Natural killer cell (primary cell): ENCODE measurements around the gene SKI. TPM values are rescaled to one million over a fixed set of nuclear protein-coding genes. Genes with fewer than 3 reads are reported as not detected.
"Not testable (repeated sequence)": the region's sequence is repeated elsewhere in the genome, so short reads cannot be mapped to it uniquely, and the experiment has no call there.

Experiments used
- ATAC-seq, 3 donors: fragments of 150-1000 bp in 2 of 3; fragments of 200-7000 bp in 1 of 3; cut with Tn5 transposase; 1 replicate in 1 of 3; 2 replicates in 2 of 3; pipeline ENCODE4 v1.10.0; 2021; ENCODE audit warnings: mild to moderate bottlenecking in 2 of 3, moderate library complexity in 2 of 3
- DNase-seq, 2 donors: peaks; one replicate each; pipeline versions ENCODE4 v3.0.0 to v3.0.0-alpha.2; 2013 to 2021; ENCODE audit warnings: mixed read lengths in 1 of 2
- H3K27ac ChIP-seq: one replicate; pipeline ENCODE4 v1.5.1; 2013; ENCODE audit warnings: mild to moderate bottlenecking, low read length
- H3K27me3 ChIP-seq: one replicate; pipeline ENCODE4 v1.6.1; 2013; ENCODE audit warnings: low read length; ENCODE audit not compliant: control insufficient read depth, insufficient read depth
- H3K36me3 ChIP-seq: one replicate; pipeline ENCODE4 v1.6.1; 2013; ENCODE audit warnings: low read length; ENCODE audit not compliant: control insufficient read depth, insufficient read depth
- H3K4me1 ChIP-seq: one replicate; pipeline ENCODE4 v1.6.1; 2013; ENCODE audit warnings: low read length; ENCODE audit not compliant: control insufficient read depth, insufficient read depth
- H3K4me3 ChIP-seq: one replicate; pipeline ENCODE4 v1.5.1; 2013; ENCODE audit warnings: low read length
- H3K9me3 ChIP-seq: one replicate; pipeline ENCODE4 v1.6.1; 2013; ENCODE audit warnings: low read length; ENCODE audit not compliant: control insufficient read depth, insufficient read depth
- H3K27ac Mint-ChIP-seq, 2 donors: one replicate each; pipeline ENCODE4 v1.8.0; 2022; ENCODE audit warnings: mild to moderate bottlenecking in 2 of 2, mixed read lengths in 2 of 2, moderate library complexity in 1 of 2
- H3K27me3 Mint-ChIP-seq, 2 donors: one replicate each; pipeline ENCODE4 v1.8.0; 2022; ENCODE audit warnings: low read depth in 2 of 2, mixed read lengths in 2 of 2
- H3K36me3 Mint-ChIP-seq: one replicate; pipeline ENCODE4 v1.8.0; 2022; ENCODE audit warnings: mixed read lengths
- H3K4me1 Mint-ChIP-seq, 2 donors: one replicate each; pipeline ENCODE4 v1.8.0; 2022; ENCODE audit warnings: mixed read lengths in 2 of 2
- H3K4me3 Mint-ChIP-seq: one replicate; pipeline ENCODE4 v1.8.0; 2022; ENCODE audit warnings: mild to moderate bottlenecking, moderate library complexity, mixed read lengths
- H3K9me3 Mint-ChIP-seq, 2 donors: one replicate each; pipeline ENCODE4 v1.8.0; 2022; ENCODE audit warnings: mixed read lengths in 2 of 2
- CTCF ChIP-seq: fragments of 200-600 bp; IDR thresholded peaks from one replicate; pipeline ENCODE4 v1.8.0; 2022; ENCODE audit warnings: antibody characterized with exemption
- WGBS: methylation state at CpG from one replicate; pipeline ENCODE4 v1.1.7; 2013; ENCODE audit warnings: missing lambda C conversion rate; ENCODE audit not compliant: insufficient coverage; 5-methylcytosine and 5-hydroxymethylcytosine counted together
- intact Hi-C: fragments of 100-400 bp; cut with micrococcal nuclease; formaldehyde crosslinking; loops from one replicate; pipeline ENCODE4 v1.14.2; 2022
- total RNA-seq, 4 donors: library from RNA; stranded (reverse); fragments of 120-200 nt in 1 of 4; gene quantifications; one replicate each; pipeline versions ENCODE4 v1.2.3 to v1.2.4, GENCODE V29; 2013 to 2022

SKI gene
- total RNA-seq, 3 donors from 2014 or later (not counting 1 experiment from before 2014, with no cell fraction given): 96.9 to 145 (median 140) TPM

- Histone ChIP-seq H3K4me3 (no peak overlapping the region), H3K27ac (no peak overlapping the region), H3K27me3 (no peaks in the 10 kb centered on the region), H3K4me1 (peaks cover 42% of the 10 kb centered on the region), H3K9me3 (peaks cover 21% of the 10 kb centered on the region), H3K36me3 (no peaks in the 10 kb centered on the region)
- no peaks in the 10 kb centered on the region for H3K27me3 Mint-ChIP-seq
- no peaks in the 10 kb centered on the region for H3K9me3 Mint-ChIP-seq
- no peak for TF ChIP-seq CTCF
- H3K27ac Mint-ChIP-seq: peak overlapping the region in 1 of 2 donors; percentile 47
- ATAC-seq (no peak), DNase-seq (no peak)
- peaks cover 27 to 28% of the 10 kb centered on the region in 2 donors for H3K4me1 Mint-ChIP-seq
- 89% methylated on average over 28 of the region's 28 CpGs for WGBS
- intact Hi-C loops: no loop called here
- no peaks in the 10 kb centered on the region for H3K36me3 Mint-ChIP-seq
- peak overlapping the region; percentile 3 for H3K4me3 Mint-ChIP-seq
Measured at GRCh38 chr1:2259668-2260402, 31.7 kb downstream of the SKI start.

GRCh38 chr1:2260470-2260869 is 32.4 kb downstream of the SKI start:
- peak overlapping the region in 1 of 2 donors; percentile 47 for H3K27ac Mint-ChIP-seq
- H3K4me3 Mint-ChIP-seq, H3K27me3 ChIP-seq, H3K27me3 Mint-ChIP-seq, H3K36me3 Mint-ChIP-seq, H3K4me3 ChIP-seq, ATAC-seq, intact Hi-C loops, DNase-seq, H3K36me3 ChIP-seq, H3K9me3 Mint-ChIP-seq, H3K27ac ChIP-seq: not testable (repeated sequence)
- Histone ChIP-seq H3K9me3 (peaks cover 14% of the 10 kb centered on the region), H3K4me1 (peaks cover 36% of the 10 kb centered on the region)
- 97% methylated on average over 7 of the region's 7 CpGs for WGBS
- peaks cover 33 to 35% of the 10 kb centered on the region in 2 donors for H3K4me1 Mint-ChIP-seq

GRCh38 chr1:2260917-2261316 is 32.8 kb downstream of the SKI start:
- Mint-ChIP-seq H3K27ac (no peak overlapping the region), H3K9me3 (no peaks in the 10 kb centered on the region), H3K4me3 (no peak overlapping the region), H3K36me3 (no peaks in the 10 kb centered on the region), H3K4me1 (peaks cover 33 to 36% of the 10 kb centered on the region in 2 donors), H3K27me3 (no peaks in the 10 kb centered on the region)
- Histone ChIP-seq H3K4me1 (peaks cover 35% of the 10 kb centered on the region), H3K36me3 (no peaks in the 10 kb centered on the region), H3K27me3 (no peaks in the 10 kb centered on the region), H3K9me3 (peaks cover 10% of the 10 kb centered on the region), H3K27ac (no peak overlapping the region), H3K4me3 (no peak overlapping the region)
- no peak for TF ChIP-seq CTCF
- no peak for DNase-seq
- intact Hi-C loops: no loop called here
- 100% methylated on average over 4 of the region's 4 CpGs for WGBS
- ATAC-seq: no peak

- H3K27ac Mint-ChIP-seq, H3K4me3 Mint-ChIP-seq, H3K4me3 ChIP-seq, intact Hi-C loops, H3K27me3 ChIP-seq, H3K9me3 ChIP-seq, H3K9me3 Mint-ChIP-seq, H3K27me3 Mint-ChIP-seq, H3K27ac ChIP-seq, ATAC-seq, H3K36me3 Mint-ChIP-seq, H3K36me3 ChIP-seq, DNase-seq: not testable (repeated sequence)
- H3K4me1 ChIP-seq: peaks cover 31% of the 10 kb centered on the region
- peaks cover 40 to 41% of the 10 kb centered on the region in 2 donors for H3K4me1 Mint-ChIP-seq
- 94% methylated on average over 25 of the region's 25 CpGs for WGBS
Measured at GRCh38 chr1:2261476-2262395, 33.6 kb downstream of the SKI start.
